Cardiac fibroblast (primary cell): Measurements from ENCODE around the gene ECE2.

Experiments
- DNase-seq, 2 donors: peaks; one replicate each; pipeline versions ENCODE4 v3.0.0 to v3.0.0-alpha.2; 2010; ENCODE audit warnings: low read depth in 2 of 2
- H3K4me3 ChIP-seq, 2 donors: replicated peaks in 1 of 2; 1 replicate in 1 of 2; 2 replicates in 1 of 2; pipeline ENCODE4 v1.5.1; 2011; ENCODE audit warnings: low read depth in 2 of 2, low read length in 2 of 2, mild to moderate bottlenecking in 2 of 2, moderate library complexity in 1 of 2
- TF ChIP-seq, protein P1 (sequence below): IDR thresholded peaks from one replicate; pipeline ENCODE4 v1.5.1; 2011; ENCODE audit warnings: low read depth, mild to moderate bottlenecking, low read length, inconsistent platforms

Gene ECE2

DNA sequence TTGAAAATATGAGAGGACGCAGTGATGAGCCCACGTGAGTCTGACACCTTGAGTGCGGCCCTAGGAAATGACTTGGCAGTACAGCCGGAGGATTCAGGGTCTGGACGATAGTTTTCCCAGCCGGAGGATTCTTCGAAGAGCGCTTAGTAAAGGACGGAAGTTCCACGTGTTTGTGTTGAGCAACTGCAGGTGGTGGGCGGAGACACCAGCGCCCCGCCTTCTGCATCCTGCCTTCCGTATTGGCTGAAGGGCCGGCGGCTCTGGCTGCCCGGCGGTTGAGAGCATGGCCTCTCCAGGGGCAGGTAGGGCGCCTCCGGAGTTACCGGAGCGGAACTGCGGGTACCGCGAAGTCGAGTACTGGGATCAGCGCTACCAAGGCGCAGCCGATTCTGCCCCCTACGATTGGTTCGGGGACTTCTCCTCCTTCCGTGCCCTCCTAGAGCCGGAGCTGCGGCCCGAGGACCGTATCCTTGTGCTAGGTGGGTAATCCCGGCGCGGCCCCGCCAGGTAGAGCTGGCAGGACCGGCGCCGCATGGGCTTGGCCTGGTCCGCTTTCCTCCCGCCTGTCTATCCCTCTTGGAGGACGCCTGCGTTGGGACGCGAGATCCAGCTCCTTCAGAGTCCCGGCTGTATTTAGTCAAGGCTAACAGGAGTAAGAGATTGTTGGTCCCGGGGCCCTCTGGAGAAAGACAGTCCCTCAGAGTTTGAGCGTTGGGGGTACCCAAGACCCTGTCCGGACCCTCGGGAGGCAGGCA lies 26.2 kb upstream of the ECE2 start, which contains the start of gene EEF1AKMT4:
EEF1AKMT4 (plus strand) TSS at position 261 of the 755 bp plus-strand sequence; CDS start at position 284, 23 bp downstream.
- TF ChIP-seq, protein P1, sequence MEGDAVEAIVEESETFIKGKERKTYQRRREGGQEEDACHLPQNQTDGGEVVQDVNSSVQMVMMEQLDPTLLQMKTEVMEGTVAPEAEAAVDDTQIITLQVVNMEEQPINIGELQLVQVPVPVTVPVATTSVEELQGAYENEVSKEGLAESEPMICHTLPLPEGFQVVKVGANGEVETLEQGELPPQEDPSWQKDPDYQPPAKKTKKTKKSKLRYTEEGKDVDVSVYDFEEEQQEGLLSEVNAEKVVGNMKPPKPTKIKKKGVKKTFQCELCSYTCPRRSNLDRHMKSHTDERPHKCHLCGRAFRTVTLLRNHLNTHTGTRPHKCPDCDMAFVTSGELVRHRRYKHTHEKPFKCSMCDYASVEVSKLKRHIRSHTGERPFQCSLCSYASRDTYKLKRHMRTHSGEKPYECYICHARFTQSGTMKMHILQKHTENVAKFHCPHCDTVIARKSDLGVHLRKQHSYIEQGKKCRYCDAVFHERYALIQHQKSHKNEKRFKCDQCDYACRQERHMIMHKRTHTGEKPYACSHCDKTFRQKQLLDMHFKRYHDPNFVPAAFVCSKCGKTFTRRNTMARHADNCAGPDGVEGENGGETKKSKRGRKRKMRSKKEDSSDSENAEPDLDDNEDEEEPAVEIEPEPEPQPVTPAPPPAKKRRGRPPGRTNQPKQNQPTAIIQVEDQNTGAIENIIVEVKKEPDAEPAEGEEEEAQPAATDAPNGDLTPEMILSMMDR, result peak; percentile 67
- DNase-seq, result peak; percentile 99
- H3K4me3 ChIP-seq, result peak within 1 kb of the TSS; percentile 97

DNA sequence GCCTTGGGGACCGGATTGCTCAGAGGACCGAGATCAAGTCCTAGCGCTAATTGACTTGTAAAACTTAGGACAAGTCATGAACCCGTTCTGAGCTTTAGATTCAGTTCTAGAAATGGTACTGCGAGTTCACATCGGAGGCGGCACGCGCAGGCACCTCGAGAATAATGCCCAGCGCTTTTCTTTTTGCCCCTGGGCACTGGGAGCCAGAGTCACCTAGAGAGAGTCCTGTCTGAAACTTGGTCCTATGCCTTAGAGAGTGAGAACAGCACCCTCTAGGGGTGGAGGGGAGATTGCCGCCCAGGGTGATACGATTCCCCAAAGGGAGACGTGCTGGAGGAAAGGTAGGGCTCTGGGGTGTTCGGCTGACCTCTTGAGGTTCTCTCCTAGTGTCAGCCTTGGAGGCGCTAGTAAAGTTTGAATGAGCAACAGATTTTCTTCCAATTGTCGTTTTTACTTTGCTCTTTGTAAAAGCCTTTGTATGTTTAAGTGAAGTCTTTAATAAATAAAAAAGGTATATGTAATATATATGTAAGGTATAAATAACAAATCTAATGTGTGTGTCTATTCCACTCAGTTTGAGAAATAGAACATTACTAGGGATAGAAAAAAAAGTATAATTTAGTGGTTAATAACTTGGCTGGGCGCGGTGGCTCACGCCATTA lies 25.5 kb upstream of the ECE2 start:
- TF ChIP-seq, protein P1, result peak; percentile 97
- H3K4me3 ChIP-seq, result peak overlapping the region; percentile 97
- peak; percentile 89 to 94 for DNase-seq

DNA sequence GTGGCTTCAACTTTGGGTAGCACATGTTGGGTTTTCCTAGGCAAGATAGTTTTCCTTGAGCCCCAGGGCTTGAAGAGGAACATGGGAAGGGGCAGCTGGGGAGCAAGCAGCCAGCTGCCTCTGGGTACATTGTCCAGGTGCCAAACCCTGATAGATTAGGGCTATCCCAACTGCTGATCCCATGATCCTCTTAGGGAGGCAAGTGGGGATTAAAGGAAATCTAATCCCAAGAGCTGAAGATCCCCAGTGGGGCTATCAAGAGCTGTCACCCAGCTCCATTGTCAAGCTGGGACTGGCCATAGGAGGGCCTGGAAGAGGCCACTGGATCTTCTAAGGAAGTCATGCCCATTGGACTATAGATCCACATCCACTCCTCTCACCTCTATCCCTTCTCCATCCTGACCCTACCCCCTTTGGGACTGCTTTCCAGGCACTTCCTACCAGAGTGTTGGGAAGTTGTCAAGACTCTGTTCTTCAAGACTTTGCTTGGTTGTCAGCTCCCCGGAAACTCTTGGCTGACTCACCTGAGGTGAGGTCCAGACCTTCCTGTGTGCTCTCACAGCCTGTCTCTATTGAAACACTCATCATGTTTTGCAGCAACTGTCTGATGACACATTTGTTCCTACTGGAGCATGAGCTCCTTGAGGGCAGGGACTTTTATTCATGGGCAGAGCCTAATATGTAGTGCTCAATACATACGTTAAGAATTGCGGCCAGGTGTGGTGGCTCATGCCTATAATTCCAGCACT lies 20.4 kb upstream of the ECE2 start:
- TF ChIP-seq, protein P1, result no peak
- peak in 1 of 2 donors; percentile 51 for DNase-seq
- H3K4me3 ChIP-seq, result no peak overlapping the region

DNA sequence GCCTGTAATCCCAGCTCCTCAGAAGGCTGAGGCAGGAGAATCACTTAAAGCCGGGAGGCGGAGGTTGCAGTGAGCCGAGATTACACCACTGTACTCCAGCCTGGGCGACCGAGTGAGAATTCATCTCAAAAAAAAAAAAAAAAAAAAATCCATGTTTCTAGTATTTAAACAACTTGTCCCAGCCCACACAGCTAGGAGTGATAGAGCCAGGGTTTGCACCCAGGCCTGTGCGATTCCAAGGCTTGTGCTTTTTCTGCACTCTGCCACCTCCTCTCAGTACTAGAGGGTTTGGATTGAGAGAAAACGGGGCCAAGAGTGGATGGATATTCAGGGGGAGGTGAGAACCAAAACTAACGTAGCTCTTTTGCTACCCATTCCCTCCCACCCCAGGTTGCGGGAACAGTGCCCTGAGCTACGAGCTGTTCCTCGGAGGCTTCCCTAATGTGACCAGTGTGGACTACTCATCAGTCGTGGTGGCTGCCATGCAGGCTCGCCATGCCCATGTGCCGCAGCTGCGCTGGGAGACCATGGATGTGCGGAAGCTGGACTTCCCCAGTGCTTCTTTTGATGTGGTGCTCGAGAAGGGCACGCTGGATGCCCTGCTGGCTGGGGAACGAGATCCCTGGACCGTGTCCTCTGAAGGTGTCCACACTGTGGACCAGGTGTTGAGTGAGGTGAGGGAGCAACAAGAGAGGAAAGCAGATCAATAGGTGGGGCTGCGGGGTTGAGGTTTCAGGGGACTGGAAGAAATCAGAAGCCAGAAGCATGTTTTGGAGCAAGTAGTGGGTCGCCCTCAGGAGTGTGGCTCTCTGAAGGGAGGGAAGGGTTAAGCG lies 18.5 kb upstream of the ECE2 start:
- no peak overlapping the region for H3K4me3 ChIP-seq
- DNase-seq, result no peak
- TF ChIP-seq, protein P1, result no peak

DNA sequence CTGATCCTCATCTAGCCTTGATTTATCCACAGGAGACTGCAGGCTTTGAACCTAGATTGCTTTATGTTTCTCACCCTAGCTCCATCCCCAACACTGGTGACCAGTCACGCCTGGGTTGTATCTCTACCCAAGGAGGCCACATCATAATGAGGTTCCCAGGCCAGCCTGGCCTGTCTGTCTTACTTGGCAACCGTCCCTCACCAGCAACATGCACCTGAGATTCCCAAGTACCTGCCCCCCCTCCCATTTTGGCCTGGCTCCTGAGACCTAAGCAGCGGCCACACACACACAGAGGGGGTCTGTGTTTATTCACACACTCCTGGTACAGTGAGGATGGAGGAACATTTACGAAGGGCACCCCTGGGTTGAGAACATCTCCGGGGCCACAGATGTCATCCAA lies 16.9 kb upstream of the ECE2 start:
- no peak overlapping the region for H3K4me3 ChIP-seq
- no peak for DNase-seq
- TF ChIP-seq, protein P1, result no peak

DNA sequence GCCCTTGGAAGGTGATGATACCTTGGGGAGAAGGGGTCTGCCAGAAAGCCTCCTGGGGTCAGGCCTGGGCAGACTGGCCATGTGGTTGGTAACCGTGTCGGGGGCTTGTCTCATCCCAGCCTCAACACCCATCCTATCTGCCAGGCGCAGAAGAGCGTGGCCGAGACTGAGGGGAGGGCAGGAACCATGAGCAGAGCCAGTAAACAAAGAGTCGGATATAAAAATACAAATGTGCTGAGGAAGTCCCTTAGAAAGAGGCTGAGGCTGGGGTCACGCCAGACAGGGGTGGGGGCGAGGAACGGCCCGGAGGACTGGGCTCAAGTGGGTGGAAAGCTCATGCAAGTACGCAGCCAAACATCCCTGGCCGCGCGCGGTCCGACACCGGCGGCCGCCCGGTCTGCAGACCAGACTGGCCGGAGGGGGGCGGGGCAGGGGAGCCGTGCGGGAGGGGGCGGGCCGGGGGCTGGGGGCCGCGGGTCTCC lies 16.4 kb upstream of the ECE2 start:
- no peak overlapping the region for H3K4me3 ChIP-seq
- no peak for DNase-seq
- TF ChIP-seq, protein P1, result no peak
